Measurements from ENCODE around the gene GPATCH4. TPM values are rescaled to one million over a fixed set of nuclear protein-coding genes. Genes with fewer than 3 reads are reported as not detected.

GPATCH4 gene
- total RNA-seq, 3 donors from 2014 or later (not counting 1 experiment from before 2014, with no cell fraction given), result 19.3 to 27.3 (median 22.1) TPM

- Mint-ChIP-seq H3K4me3 (no peak overlapping the region), H3K9me3 (no peaks in the 10 kb centered on the region), H3K36me3 (no peaks in the 10 kb centered on the region), H3K27ac (no peak overlapping the region), H3K27me3 (ENCODE audit: low read depth in 2 of 2) (peaks cover 43 to 67% of the 10 kb centered on the region in 2 donors), H3K4me1 (peaks cover 7 to 8% of the 10 kb centered on the region in 2 donors)
- peaks cover 16% of the 10 kb centered on the region for H3K27me3 ChIP-seq (ENCODE audit: control insufficient read depth, insufficient read depth, low read length)
- WGBS (ENCODE audit: insufficient coverage), result 71% methylated on average over 8 of the region's 8 CpGs
- intact Hi-C loops (cut with micrococcal nuclease), result loop anchor here (5.0 kb wide), 1 partner anchor 47 kb away; the partner anchor contains the start of gene NES
- no peak overlapping the region for H3K4me3 ChIP-seq (ENCODE audit: low read length)
- H3K27ac ChIP-seq (ENCODE audit: low read length), result no peak overlapping the region
- no peaks in the 10 kb centered on the region for H3K36me3 ChIP-seq (ENCODE audit: control insufficient read depth, insufficient read depth, low read length)
- no peaks in the 10 kb centered on the region for H3K9me3 ChIP-seq (ENCODE audit: control insufficient read depth, insufficient read depth, low read length)
- ATAC-seq, result no peak
- TF ChIP-seq CTCF (IDR thresholded peaks at IDR 0.05), result no peak
- H3K4me1 ChIP-seq (ENCODE audit: control insufficient read depth, insufficient read depth, low read length), result peaks cover 10% of the 10 kb centered on the region
- DNase-seq, result no peak
Measured at GRCh38 chr1:156629823-156630449, 28.7 kb upstream of the GPATCH4 start.

DNA sequence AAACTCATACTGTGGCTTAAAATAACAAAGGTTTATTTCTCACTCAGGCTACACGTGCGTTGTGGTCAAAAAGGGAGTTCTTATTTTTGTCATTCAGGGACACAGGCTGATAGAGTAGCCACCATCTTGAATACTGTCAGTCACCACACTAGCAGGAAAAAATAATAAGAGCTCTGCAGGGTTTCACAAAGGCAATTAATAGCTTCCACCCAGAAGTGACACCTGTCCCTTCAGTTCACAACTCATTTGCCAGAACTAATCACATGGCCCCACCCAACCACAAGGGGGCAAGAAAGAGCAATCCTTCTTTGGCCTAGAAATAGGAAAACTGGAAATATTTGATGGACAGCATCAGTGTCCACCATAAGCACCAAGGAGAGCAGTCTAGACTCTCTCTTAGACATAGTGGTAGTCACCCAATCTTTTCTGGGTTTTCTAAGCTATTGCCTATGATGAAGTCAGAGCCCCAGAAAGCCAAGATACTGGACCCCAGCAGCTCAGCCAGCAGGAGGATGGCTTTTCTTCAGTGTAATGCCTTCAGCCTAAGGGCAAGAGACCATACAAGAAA is 26.1 kb upstream of the GPATCH4 start:
- Mint-ChIP-seq H3K27me3 (ENCODE audit: low read depth in 2 of 2) (peaks cover 52 to 56% of the 10 kb centered on the region in 2 donors), H3K27ac (no peak overlapping the region), H3K9me3 (no peaks in the 10 kb centered on the region), H3K36me3 (no peaks in the 10 kb centered on the region), H3K4me1 (peaks cover 7 to 8% of the 10 kb centered on the region in 2 donors), H3K4me3 (no peak overlapping the region)
- Histone ChIP-seq H3K27me3 (ENCODE audit: control insufficient read depth, insufficient read depth, low read length) (peaks cover 30% of the 10 kb centered on the region), H3K9me3 (ENCODE audit: control insufficient read depth, insufficient read depth, low read length) (no peaks in the 10 kb centered on the region), H3K4me1 (ENCODE audit: control insufficient read depth, insufficient read depth, low read length) (peaks cover 23% of the 10 kb centered on the region), H3K4me3 (ENCODE audit: low read length) (no peak overlapping the region), H3K36me3 (ENCODE audit: control insufficient read depth, insufficient read depth, low read length) (no peaks in the 10 kb centered on the region), H3K27ac (ENCODE audit: low read length) (no peak overlapping the region)
- ATAC-seq, result peak in 1 of 3 donors; percentile 36
- intact Hi-C loops (cut with micrococcal nuclease), result loop anchor here (2.0 to 5.0 kb wide), 2 partner anchors 29 to 50 kb away; partner anchors contain the start of gene NES
- DNase-seq, result peak in 1 of 2 donors; percentile 69
- peak; percentile 30 for TF ChIP-seq CTCF (IDR thresholded peaks at IDR 0.05)
- WGBS (ENCODE audit: insufficient coverage), result 88% methylated on average over 2 of the region's 2 CpGs

GRCh38 chr1:156626079-156626438 is 24.8 kb upstream of the GPATCH4 start:
- TF ChIP-seq CTCF (IDR thresholded peaks at IDR 0.05), result peak; percentile 67
- Mint-ChIP-seq H3K27ac (no peak overlapping the region), H3K4me3 (peak overlapping the region; percentile 83), H3K36me3 (no peaks in the 10 kb centered on the region), H3K4me1 (peaks cover 7 to 8% of the 10 kb centered on the region in 2 donors), H3K9me3 (no peaks in the 10 kb centered on the region), H3K27me3 (ENCODE audit: low read depth in 2 of 2) (peaks cover 51 to 55% of the 10 kb centered on the region in 2 donors)
- WGBS (ENCODE audit: insufficient coverage), result 52% methylated on average over 4 of the region's 4 CpGs
- DNase-seq (no peak), ATAC-seq (no peak)
- Histone ChIP-seq H3K4me3 (ENCODE audit: low read length) (no peak overlapping the region), H3K9me3 (ENCODE audit: control insufficient read depth, insufficient read depth, low read length) (no peaks in the 10 kb centered on the region), H3K36me3 (ENCODE audit: control insufficient read depth, insufficient read depth, low read length) (no peaks in the 10 kb centered on the region), H3K4me1 (ENCODE audit: control insufficient read depth, insufficient read depth, low read length) (peaks cover 23% of the 10 kb centered on the region), H3K27me3 (ENCODE audit: control insufficient read depth, insufficient read depth, low read length) (peaks cover 30% of the 10 kb centered on the region), H3K27ac (ENCODE audit: low read length) (no peak overlapping the region)
- intact Hi-C loops (cut with micrococcal nuclease), result loop anchor here (1.0 to 5.0 kb wide), 3 partner anchors 31 to 99 kb away; partner anchors contain the start of gene NES

Measured in natural killer cell (primary cell).